HL-60/S4 (cell line): ENCODE results near the gene NUP155.
"Not testable (repeated sequence)": the region's sequence is repeated elsewhere in the genome, so short reads cannot be mapped to it uniquely, and the experiment has no call there.

Experiments used
- in situ Hi-C: fragments of 300-500 bp; cut with MboI; formaldehyde crosslinking; loops from 2 replicates; pipeline ENCODE4 v1.14.3; 2022; ENCODE audit warnings: low sequenced_read_pairs

Gene NUP155

GRCh38 chr5:37370864-37371726, at the start of gene NUP155:
NUP155 (minus strand) TSS chr5:37371106; CDS start chr5:37370977, 129 bp downstream.
- in situ Hi-C loops = no loop called here

DNA sequence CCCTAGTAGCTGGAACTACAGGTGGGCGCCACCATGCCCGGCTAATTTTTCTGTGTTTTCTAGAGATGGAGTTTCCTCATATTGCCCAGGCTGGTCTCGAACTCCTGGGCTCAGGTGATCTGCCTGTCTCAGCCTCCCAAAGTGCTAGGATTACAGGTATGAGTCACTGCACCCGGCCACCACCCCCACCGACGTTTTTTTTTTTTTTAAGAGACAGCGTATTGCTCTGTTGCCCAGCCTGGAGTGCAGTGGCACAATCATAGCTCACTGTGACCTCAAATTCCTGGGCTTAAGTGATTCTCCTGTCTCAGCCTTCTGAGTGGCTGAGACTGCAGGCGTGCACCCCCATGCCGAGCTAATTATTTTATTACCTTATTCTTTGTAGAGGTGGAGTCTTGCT, 46.4 kb upstream of the NUP155 start:
- in situ Hi-C loops = no loop called here

- in situ Hi-C loops = not testable (repeated sequence)
These were observed 44.5 kb upstream of the NUP155 start for GRCh38 chr5:37415456-37415855.

DNA sequence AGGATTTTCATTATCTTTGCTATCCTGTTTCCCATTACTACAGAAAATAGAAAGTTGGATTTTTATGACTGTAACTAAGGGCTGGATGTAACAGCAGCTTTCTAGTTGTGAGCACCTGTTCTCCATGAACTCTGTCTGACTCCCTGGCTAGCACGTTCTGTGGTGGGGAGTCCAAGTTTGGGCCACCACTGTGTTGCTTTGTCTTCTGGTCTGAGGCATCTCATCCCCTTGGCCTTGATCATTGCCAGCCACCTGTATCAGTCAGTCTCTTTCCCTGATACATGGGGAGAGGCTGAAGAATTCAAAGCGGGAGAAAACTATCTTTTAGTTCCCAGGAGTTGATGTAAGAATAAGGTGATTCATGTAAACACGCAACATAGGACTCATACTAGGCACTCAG, 41.6 kb upstream of the NUP155 start:
- in situ Hi-C loops = no loop called here

DNA sequence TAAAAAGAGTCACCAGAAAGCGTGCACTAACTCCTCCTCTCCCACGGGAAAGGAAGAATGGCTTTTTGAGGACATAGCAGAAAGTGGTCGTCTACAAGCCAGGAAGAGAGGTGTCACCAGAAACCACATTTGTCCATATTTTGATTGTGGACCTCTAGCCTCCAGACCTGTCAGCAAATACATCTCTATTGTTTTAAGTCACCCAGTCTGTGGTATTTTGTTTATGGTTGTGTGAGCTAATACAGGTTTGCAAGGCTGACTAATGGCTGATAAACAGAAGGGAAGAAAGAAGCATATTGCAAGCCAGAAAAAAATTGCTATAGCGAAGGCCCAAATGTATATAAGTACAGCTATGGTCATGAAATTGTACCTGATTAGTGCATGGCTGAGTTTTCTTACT, 29.6 kb upstream of the NUP155 start:
- in situ Hi-C loops = loop anchor here (10.0 kb wide), 1 partner anchor 794 kb away; no protein-coding TSS in a partner anchor

GRCh38 chr5:37396352-37396751, 25.4 kb upstream of the NUP155 start:
- in situ Hi-C loops = no loop called here

DNA sequence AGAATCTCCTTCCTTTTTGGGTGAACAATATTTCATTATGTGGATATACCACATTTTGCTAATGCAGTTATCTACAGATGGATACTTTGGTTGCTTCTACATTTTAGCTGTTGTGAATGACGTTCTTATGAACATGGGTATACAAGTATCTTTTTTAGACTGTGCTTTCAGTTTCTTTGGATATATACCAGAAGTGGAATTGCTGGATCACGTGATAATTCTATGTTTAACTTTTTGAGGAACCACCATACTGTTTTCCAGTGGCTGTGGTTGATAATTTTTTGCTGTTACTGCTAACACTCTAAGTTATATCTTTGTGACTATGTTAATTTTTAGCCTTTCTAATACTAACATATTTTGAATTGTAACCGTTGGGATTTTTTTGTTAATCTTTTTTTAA, 20.7 kb upstream of the NUP155 start:
- in situ Hi-C loops = no loop called here

DNA sequence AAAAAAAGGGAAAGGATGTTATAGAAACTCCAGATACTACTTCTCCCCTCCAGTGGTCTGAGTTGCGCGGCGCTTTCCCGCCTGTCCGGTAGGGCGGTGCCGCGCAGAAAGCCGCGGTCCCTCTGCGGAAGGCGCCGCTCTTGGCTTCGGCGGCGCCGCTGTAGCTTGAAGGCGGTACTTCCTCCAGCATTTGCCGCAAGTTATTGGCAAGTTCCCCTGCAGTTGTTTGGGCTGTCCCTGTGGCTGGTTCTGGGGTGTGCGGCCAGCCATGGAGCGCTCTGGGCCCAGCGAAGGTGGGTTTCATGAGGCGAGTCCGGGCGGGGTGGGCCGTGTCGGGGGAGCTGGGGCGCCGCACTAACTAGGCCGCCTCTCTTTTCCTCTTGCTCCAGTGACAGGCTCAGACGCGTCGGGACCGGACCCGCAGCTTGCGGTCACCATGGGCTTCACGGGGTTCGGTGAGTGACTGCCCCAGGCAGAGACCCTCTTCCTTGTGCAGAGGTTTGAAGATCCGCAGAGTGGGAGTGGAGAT, 8.3 kb upstream of the NUP155 start, which contains the start of gene WDR70:
WDR70 (plus strand) TSS at position 219 of the 529 bp plus-strand sequence; CDS start at position 269, 50 bp downstream.
- in situ Hi-C loops = not testable (repeated sequence)

GRCh38 chr5:37378066-37378465, 7.2 kb upstream of the NUP155 start:
- in situ Hi-C loops = not testable (repeated sequence)

DNA sequence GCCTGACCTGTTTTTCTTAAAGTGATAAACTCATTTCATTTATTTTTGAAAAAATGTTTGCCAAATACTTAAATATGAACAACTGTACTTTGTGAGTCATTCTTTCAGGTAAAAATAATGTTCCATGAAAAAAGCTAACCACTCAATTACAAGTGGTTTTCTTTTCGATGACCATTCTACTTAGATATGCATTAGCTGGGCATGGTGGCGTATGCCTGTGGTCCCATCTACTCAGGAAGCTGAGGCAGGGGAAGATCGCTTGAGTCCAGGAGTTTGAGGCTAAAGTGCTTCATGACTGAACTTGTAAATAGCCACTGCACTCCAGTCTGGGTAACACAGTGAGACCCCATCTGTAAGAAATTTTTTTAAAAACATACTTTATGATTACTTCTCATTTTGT, 4.2 kb upstream of the NUP155 start:
- in situ Hi-C loops = no loop called here

DNA sequence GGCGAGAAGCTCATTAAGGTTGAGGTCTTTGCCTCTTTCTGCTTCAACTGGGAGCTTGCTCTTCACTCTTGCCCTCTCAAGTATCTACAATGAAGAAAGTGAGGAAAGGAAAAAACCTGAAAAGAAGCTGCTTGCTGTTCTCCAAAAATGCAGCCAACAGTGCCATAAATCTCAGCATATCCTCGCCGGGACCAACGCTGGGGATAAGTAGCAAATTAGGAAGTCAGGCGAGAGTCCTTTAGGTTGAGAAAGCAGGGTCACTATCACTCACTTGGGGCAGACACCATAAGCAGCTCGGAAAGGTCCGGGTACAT, 399 bp downstream of the NUP155 start:
- in situ Hi-C loops = no loop called here

- in situ Hi-C loops = no loop called here
These were observed 15.7 kb downstream of the NUP155 start for GRCh38 chr5:37355161-37355560.

DNA sequence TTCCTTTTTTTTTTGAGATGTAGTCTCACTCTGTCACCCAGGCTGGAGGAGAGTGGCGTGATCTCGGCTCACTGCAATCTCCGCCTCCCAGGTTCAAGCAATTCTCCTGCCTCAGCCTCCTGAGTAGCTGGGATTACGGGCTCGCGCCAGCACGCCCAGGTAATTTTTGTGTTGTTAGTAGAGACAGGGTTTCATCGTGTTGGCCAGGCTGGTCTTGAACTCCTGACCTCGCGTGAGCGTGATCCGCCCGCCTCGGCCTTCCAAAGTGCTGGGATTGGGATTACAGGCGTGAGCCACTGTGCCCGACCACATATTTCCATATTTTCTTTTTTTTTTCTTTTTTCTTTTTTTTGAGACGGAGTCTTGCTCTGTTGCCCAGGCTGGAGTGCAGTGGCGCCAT, 28.2 kb downstream of the NUP155 start:
- in situ Hi-C loops = not testable (repeated sequence)

- in situ Hi-C loops = not testable (repeated sequence)
These were observed 36.2 kb downstream of the NUP155 start for GRCh38 chr5:37334754-37335153.

DNA sequence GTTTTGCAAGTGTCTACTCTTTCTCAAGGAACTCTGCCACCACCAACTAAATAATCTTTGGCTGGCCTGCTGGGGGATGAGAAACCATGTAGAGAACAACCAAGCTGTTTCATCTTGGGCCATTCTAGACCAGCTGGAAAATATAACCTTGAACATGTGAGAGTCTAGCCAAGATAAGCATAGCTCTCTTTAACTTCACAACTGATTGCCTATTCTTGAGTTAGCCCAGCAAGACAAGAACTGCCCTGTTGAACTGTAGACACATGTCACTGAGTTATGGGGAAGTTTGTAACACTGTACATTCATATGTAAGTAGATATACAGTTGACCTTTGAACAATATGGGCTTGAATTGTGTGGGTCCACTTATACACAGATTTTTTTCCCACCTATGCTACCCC, 44.4 kb downstream of the NUP155 start:
- in situ Hi-C loops = no loop called here

DNA sequence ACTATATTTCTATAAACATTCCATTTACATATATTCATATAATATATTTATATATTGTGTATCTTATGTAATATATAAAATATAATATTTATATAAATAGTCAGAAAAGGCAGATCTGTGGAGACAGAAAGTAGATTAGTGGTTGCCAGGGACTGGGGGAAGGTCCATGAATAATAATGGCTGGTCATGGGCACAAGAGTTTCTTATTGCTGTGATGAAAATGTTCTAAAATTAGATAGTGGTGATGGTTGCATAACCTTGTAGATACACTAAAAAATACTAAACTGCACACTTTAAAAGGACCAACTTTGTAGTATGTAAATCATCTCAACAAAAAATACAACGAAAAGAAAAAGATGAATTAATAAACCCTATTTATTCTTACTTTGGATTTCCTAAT, 47.3 kb downstream of the NUP155 start:
- in situ Hi-C loops = no loop called here

DNA sequence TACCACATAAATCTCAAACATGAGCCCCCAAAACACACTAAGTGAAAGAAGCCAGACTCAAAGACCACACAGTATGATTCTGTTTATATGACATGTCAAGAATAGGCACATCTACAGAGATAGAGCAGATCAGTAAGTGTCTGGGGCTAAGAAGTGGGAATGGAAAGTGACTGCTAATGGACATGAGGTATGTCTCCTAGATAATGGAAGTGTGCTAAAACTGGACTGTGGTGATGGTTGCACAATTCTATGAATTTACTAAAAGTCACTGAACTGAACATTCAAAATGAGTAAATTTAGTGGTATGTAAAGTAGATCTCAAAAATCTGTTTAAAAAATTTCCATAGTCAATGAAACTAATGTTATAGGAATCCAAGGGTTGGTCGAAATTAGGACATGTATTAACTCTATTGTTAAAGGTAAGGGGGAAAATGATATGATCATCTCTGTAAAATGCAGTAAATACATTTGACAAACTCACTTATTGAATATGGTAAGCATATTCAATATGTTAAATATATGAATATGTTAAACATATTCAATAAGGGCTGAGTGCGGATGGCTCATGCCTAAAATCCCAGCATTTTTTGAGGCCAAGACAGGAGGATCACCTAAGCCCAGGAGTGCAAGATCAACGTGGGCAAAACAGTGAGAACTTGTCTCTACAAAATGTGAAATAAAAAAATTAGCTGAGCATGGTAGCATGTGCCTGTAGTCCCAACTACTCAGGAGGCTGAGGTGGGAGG, 51.7 kb downstream of the NUP155 start:
- in situ Hi-C loops = no loop called here

- in situ Hi-C loops = no loop called here
These were observed 54.9 kb downstream of the NUP155 start for GRCh38 chr5:37316027-37316426.

- in situ Hi-C loops = no loop called here
These were observed 60.5 kb downstream of the NUP155 start for GRCh38 chr5:37310360-37310759.

DNA sequence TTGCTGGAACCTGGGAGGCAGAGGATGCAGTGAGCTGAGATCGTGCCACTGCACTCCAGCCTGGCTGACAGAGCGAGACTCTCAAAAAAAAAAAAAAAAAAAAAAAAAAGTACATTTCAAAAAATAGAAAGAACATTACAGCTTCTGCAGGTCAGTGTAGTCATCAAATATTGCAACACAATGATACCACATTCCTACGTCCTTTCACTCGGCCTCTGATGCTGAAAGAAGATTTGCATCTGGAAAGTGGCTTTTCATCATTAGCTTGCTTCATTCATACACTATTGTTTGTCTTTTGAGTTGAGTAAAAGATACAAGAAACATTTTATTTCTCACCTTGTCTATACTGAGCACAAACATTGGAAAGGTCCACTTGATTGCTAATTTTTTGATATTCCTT, 62.1 kb downstream of the NUP155 start:
- in situ Hi-C loops = no loop called here

DNA sequence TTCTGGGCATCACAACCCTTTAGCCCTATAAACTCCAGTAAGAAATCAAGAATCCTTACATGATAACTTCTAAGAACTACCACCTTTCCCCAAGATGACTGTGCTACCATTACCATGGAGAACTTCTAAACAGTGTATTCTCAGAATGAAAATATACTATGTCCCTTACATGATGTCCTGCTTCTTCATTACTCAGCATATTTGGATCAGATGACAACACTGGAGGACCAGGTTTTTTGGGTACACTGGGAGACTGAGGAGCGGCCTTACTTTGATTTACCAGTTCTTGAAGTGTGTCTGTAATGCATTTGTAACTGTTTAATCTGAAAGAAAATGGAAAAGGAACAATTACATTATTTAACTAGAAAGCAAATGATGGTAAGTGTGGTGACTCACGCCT, 66.0 kb downstream of the NUP155 start:
- in situ Hi-C loops = no loop called here

- in situ Hi-C loops = not testable (repeated sequence)
These were observed 74.6 kb downstream of the NUP155 start for GRCh38 chr5:37296313-37296712.
